GM23338 (cell line): ENCODE measurements around the gene VCL. TPM values are rescaled to one million over a fixed set of nuclear protein-coding genes. Genes with fewer than 3 reads are reported as not detected.

Source experiments
- ATAC-seq: fragments of 200-7000 bp; cut with Tn5 transposase; 3 replicates; pipeline ENCODE4 v1.9.1; 2020
- DNase-seq: peaks from one replicate; pipeline ENCODE4 v3.0.0-alpha.2; 2015; ENCODE audit warnings: low spot score
- H2AFZ ChIP-seq: fragments of 200-600 bp; sonication (generic); 2 replicates; pipeline ENCODE4 v1.8.0; 2016; ENCODE audit warnings: antibody characterized with exemption, mild to moderate bottlenecking, moderate library complexity
- H3F3A ChIP-seq: fragments of 200-600 bp; sonication (generic); replicated peaks from 2 replicates; pipeline ENCODE4 v1.8.0; 2017; ENCODE audit warnings: antibody characterized with exemption, mixed run types, low read depth
- H3K27ac ChIP-seq: fragments of 200-600 bp; sonication (generic); 2 replicates; pipeline ENCODE4 v1.6.1; 2016; ENCODE audit warnings: low read depth
- H3K27me3 ChIP-seq: fragments of 200-600 bp; sonication (generic); 2 replicates; pipeline ENCODE4 v1.8.0; 2016; ENCODE audit warnings: mild to moderate bottlenecking, mixed run types, moderate library complexity; ENCODE audit not compliant: insufficient read depth
- H3K36me3 ChIP-seq: fragments of 200-600 bp; sonication (generic); 2 replicates; pipeline ENCODE4 v1.8.0; 2016; ENCODE audit warnings: mild to moderate bottlenecking; ENCODE audit not compliant: insufficient read depth
- H3K4me1 ChIP-seq: fragments of 200-600 bp; sonication (generic); 2 replicates; pipeline ENCODE4 v1.8.0; 2016; ENCODE audit warnings: mild to moderate bottlenecking, moderate library complexity; ENCODE audit not compliant: insufficient read depth
- H3K4me2 ChIP-seq: fragments of 200-600 bp; sonication (generic); 2 replicates; pipeline ENCODE4 v1.7.1; 2017; ENCODE audit warnings: mixed run types
- H3K4me3 ChIP-seq: fragments of 200-600 bp; sonication (generic); 2 replicates; pipeline ENCODE4 v1.6.1; 2016; ENCODE audit warnings: mixed run types
- H3K79me2 ChIP-seq: fragments of 200-600 bp; sonication (generic); replicated peaks from 2 replicates; pipeline ENCODE4 v1.8.0; 2017; ENCODE audit warnings: mild to moderate bottlenecking; ENCODE audit not compliant: insufficient read depth
- H3K9me2 ChIP-seq: fragments of 200-600 bp; sonication (generic); 2 replicates; pipeline ENCODE4 v1.8.0; 2017; ENCODE audit not compliant: insufficient read depth
- H4K20me1 ChIP-seq: fragments of 200-600 bp; sonication (generic); replicated peaks from 2 replicates; pipeline ENCODE4 v1.8.0; 2017; ENCODE audit warnings: mild to moderate bottlenecking; ENCODE audit not compliant: insufficient read depth
- H3K27ac Mint-ChIP-seq: 2 replicates; pipeline ENCODE4 v1.8.0; 2020; ENCODE audit warnings: inconsistent platforms, mild to moderate bottlenecking, moderate library complexity, mixed read lengths
- H3K27me3 Mint-ChIP-seq: 3 replicates; pipeline ENCODE4 v1.8.0; 2022; ENCODE audit warnings: low read depth, mild to moderate bottlenecking, moderate library complexity, mixed read lengths, inconsistent platforms; ENCODE audit not compliant: insufficient read depth, poor library complexity
- H3K36me3 Mint-ChIP-seq: 3 replicates; pipeline ENCODE4 v1.8.0; 2021; ENCODE audit warnings: low read depth, mild to moderate bottlenecking, inconsistent platforms, moderate library complexity, mixed read lengths
- H3K4me1 Mint-ChIP-seq: 3 replicates; pipeline ENCODE4 v1.8.0; 2020; ENCODE audit warnings: mild to moderate bottlenecking, inconsistent platforms, mixed read lengths
- H3K4me3 Mint-ChIP-seq: 3 replicates; pipeline ENCODE4 v1.8.0; 2021; ENCODE audit warnings: moderate library complexity, mild to moderate bottlenecking, inconsistent platforms, mixed read lengths
- H3K9me3 Mint-ChIP-seq: 3 replicates; pipeline ENCODE4 v1.8.0; 2020; ENCODE audit warnings: moderate library complexity, mild to moderate bottlenecking, inconsistent platforms, mixed read lengths
- CREB1 ChIP-seq: fragments of 250-450 bp; sonication (Bioruptor Pico); IDR thresholded peaks from 2 replicates; pipeline ENCODE4 v1.5.0; 2020; ENCODE audit warnings: low read depth, mild to moderate bottlenecking, moderate library complexity
- CTCF ChIP-seq, 2 experiments: fragments of 200-600 bp in 1 of 2; sonication (generic) in 1 of 2; conservative IDR thresholded peaks; 2 replicates each; pipeline versions ENCODE4 v1.5.1 to v1.6.1; 2016 to 2017; ENCODE audit warnings: antibody characterized with exemption in 2 of 2, low read depth in 2 of 2, mild to moderate bottlenecking in 2 of 2, moderate library complexity in 1 of 2
- ETS1 ChIP-seq: IDR thresholded peaks from 2 replicates; pipeline ENCODE4 v1.6.1; 2016; ENCODE audit warnings: antibody characterized with exemption
- EZH2 ChIP-seq: fragments of 200-600 bp; sonication (generic); IDR thresholded peaks from one replicate; pipeline ENCODE4 v1.8.0; 2017; ENCODE audit warnings: antibody characterized with exemption, mild to moderate bottlenecking, low read depth; ENCODE audit not compliant: unreplicated experiment
- EZH2phosphoT487 ChIP-seq: fragments of 200-600 bp; sonication (generic); IDR thresholded peaks from one replicate; pipeline ENCODE4 v1.8.1; 2018; ENCODE audit warnings: antibody characterized with exemption; ENCODE audit not compliant: unreplicated experiment
- JUNB ChIP-seq: IDR thresholded peaks from one replicate; pipeline ENCODE4 v1.6.1; 2016; ENCODE audit warnings: antibody characterized with exemption; ENCODE audit not compliant: unreplicated experiment
- POLR2AphosphoS5 ChIP-seq: IDR thresholded peaks from 2 replicates; pipeline ENCODE4 v1.6.1; 2016; ENCODE audit warnings: antibody characterized with exemption, low read depth
- ZNF462 ChIP-seq: fragments of 250-450 bp; sonication (Bioruptor Pico); IDR thresholded peaks from 2 replicates; pipeline ENCODE4 v1.5.0; 2020; ENCODE audit warnings: mild to moderate bottlenecking, moderate library complexity
- polyA plus RNA-seq: library from polyadenylated mRNA; unstranded; fragments of >200 nt; fragmentation: Nextera tagmentation; extraction: Ambion mirVana; gene quantifications from 2 replicates; pipeline ENCODE4 v1.2.1, GENCODE V29; 2016
- total RNA-seq: library from RNA; depleted of rRNA; stranded (reverse); fragments of >200 nt; shearing (Covaris generic); gene quantifications from 2 replicates; pipeline ENCODE4 v1.2.3, GENCODE V29; 2014

Gene VCL
- total and polyA plus RNA-seq, 2 experiments from 2014 or later, result 60.7 to 254 TPM

GRCh38 chr10:74133923-74134820, 136.3 kb downstream of the VCL start:
- TF ChIP-seq ZNF462 (no peak), POLR2AphosphoS5 (no peak), CREB1 (CRISPR knock-in tag) (no peak), EZH2 (no peak), EZH2phosphoT487 (no peak), JUNB (no peak), CTCF (conservative IDR thresholded peaks at IDR 0.05; ENCODE audit: low read depth in 2 of 2) (no peak), ETS1 (no peak)
- Histone ChIP-seq H3K4me1 (no peaks in the 10 kb centered on the region), H3K4me2 (no peak overlapping the region), H3K27me3 (no peaks in the 10 kb centered on the region), H3K36me3 (peaks cover 55% of the 10 kb centered on the region; the same call in 1 of the 2 replicates), H3K9me2 (no peaks in the 10 kb centered on the region), H2AFZ (no peak overlapping the region), H3K79me2 (no peaks in the 10 kb centered on the region), H3F3A (no peaks in the 10 kb centered on the region), H3K27ac (no peak overlapping the region), H3K4me3 (no peak overlapping the region), H4K20me1 (no peaks in the 10 kb centered on the region)
- no peak overlapping the region for H3K27ac Mint-ChIP-seq
- H3K9me3 Mint-ChIP-seq, result no peaks in the 10 kb centered on the region
- ATAC-seq (no peak), DNase-seq (no peak)
- H3K4me3 Mint-ChIP-seq, result no peak overlapping the region
- H3K36me3 Mint-ChIP-seq, result peaks cover 48% of the 10 kb centered on the region; the same call in 2 of the 3 replicates
- H3K27me3 Mint-ChIP-seq, result no peaks in the 10 kb centered on the region
- no peaks in the 10 kb centered on the region for H3K4me1 Mint-ChIP-seq
